ENCODE results near the gene PTAFR. TPM values are rescaled to one million over a fixed set of nuclear protein-coding genes. Genes with fewer than 3 reads are reported as not detected.
A peak's percentile ranks its signal among the peaks of the same experiment; 100 is the strongest.

PTAFR gene
- total RNA-seq, 1 donor from 2014 or later: 1.5 TPM

DNA sequence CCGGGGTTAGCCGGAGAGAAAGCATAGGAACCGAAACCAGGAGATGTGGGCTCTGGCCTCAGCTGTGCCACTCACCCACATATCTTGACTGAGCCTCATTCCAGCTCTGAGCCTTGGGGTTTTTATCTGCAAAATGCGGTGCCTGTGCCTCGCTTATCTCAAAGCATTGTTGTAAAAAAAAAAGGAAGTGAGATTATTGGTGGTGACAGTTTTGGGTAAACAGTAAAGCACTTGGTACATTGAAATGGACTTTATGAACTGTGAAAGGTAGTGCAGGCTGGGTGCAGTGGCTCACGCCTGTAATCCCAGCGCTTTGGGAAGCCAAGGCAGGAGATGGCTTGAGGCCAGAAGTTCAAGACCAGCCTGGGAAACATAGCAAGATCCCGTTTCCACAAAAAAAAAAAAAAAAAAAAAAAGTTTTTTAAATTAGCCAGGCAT is 3.8 kb downstream of the PTAFR start:
- Histone ChIP-seq H3K4me1 (peaks cover 23% of the 10 kb centered on the region), H3K27ac (replicated peaks) (peak overlapping the region; percentile 50)
- TF ChIP-seq, protein P1, sequence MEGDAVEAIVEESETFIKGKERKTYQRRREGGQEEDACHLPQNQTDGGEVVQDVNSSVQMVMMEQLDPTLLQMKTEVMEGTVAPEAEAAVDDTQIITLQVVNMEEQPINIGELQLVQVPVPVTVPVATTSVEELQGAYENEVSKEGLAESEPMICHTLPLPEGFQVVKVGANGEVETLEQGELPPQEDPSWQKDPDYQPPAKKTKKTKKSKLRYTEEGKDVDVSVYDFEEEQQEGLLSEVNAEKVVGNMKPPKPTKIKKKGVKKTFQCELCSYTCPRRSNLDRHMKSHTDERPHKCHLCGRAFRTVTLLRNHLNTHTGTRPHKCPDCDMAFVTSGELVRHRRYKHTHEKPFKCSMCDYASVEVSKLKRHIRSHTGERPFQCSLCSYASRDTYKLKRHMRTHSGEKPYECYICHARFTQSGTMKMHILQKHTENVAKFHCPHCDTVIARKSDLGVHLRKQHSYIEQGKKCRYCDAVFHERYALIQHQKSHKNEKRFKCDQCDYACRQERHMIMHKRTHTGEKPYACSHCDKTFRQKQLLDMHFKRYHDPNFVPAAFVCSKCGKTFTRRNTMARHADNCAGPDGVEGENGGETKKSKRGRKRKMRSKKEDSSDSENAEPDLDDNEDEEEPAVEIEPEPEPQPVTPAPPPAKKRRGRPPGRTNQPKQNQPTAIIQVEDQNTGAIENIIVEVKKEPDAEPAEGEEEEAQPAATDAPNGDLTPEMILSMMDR (IDR thresholded peaks at IDR 0.05; ENCODE audit: borderline replicate concordance): no peak

DNA sequence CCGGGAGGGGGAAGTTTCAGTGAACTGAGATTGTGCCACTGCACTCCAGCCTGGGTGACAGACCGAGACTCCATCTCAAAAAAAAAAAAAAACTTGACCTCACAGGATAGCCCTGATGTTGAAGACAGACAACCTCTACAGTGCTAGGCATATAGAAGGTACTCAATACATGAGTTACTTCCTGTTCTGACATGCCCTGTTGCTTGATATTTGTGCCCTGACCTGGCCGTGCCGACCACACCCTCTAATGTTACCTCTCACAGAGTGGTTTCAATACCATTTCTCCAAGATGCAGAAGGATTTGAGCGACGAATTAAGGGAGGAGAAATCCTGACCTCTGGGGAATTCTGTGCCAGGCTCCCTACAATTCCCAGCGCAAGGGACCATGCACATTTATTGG is 5.2 kb downstream of the PTAFR start:
- Histone ChIP-seq H3K27me3 (ENCODE audit: low read depth) (no peaks in the 10 kb centered on the region), H3K36me3 (no peaks in the 10 kb centered on the region), H3K4me1 (peaks cover 23% of the 10 kb centered on the region), H3K9me3 (replicated peaks) (peaks cover 1% of the 10 kb centered on the region), H3K27ac (replicated peaks) (no peak overlapping the region), H3K4me3 (no peak overlapping the region)
- TF ChIP-seq, protein P1 (IDR thresholded peaks at IDR 0.05; ENCODE audit: borderline replicate concordance): no peak
- intact Hi-C loops (cut with micrococcal nuclease): no loop called here
- DNase-seq: no peak

More for the DNA sequence above, 3.8 kb downstream of the PTAFR start:
- intact Hi-C loops (cut with micrococcal nuclease): no loop called here
- no peaks in the 10 kb centered on the region for H3K36me3 ChIP-seq
- H3K27me3 ChIP-seq (ENCODE audit: low read depth): no peaks in the 10 kb centered on the region
- H3K9me3 ChIP-seq (replicated peaks): no peaks in the 10 kb centered on the region
- DNase-seq: no peak
- H3K4me3 ChIP-seq: no peak overlapping the region

DNA sequence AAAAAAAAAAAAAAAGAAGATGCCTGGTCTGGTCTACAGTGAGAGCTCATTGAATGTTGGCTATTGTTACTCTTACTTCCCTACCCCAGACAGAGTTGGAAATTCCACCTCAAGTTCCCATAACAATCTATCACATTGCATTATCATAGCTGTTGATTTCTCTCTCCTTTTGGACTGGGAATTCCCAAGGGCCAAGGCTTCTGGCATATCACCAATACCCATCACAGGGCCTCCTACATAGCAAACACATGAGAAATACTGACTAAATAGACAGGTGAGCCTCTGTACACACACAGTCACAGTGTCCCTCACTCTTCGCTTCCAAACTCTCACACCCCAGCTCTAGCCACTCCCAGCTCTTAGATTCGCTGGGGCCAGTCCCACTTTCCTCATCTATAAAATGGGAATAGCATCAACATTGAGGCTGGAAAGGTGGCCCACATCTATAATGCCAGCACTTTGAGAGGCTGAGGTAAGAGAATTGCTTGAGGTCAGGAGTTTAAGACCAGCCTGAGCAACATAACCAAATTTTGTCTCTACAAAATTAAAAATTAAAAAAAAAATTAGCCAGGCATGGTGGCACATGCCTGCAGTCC is 6.4 kb downstream of the PTAFR start:
- TF ChIP-seq, protein P1 (IDR thresholded peaks at IDR 0.05; ENCODE audit: borderline replicate concordance): no peak
- intact Hi-C loops (cut with micrococcal nuclease): no loop called here
- Histone ChIP-seq H3K27me3 (ENCODE audit: low read depth) (no peaks in the 10 kb centered on the region), H3K9me3 (replicated peaks) (peaks cover 8% of the 10 kb centered on the region), H3K27ac (replicated peaks) (no peak overlapping the region), H3K4me1 (peaks cover 23% of the 10 kb centered on the region), H3K36me3 (no peaks in the 10 kb centered on the region), H3K4me3 (no peak overlapping the region)
- DNase-seq: no peak

DNA sequence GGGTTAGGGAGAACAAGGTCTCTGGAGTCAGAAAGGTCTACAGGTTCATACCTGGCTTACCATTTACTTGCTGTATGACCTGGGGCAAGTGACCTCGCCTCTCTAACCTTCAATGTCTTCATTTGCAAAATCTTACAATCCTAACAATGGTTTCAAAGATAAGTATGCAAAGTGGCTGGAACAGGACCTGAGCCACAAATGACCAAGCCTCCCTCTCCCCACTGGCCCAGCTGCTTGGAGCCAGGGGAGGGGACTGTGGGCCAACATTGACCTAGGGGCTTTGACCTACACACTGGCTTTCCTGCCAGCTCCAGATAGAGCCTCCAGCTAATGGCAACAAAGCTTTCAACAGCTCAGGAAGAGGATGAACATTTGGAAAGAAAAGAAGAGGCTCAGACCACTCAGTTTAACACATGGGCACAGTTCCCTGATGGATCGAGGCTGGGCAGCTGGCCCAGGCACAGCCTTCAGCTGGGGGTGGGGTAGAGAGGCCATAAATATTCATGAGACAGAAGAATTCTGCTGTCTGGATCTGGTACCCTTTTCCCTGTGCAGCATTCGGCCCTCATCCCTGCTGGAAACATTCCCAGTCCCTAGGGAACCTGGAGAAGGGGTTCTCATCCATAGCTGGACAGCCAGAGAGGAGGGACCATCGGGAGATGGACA is 12.9 kb downstream of the PTAFR start:
- TF ChIP-seq, protein P1 (IDR thresholded peaks at IDR 0.05; ENCODE audit: borderline replicate concordance): no peak
- Histone ChIP-seq H3K4me3 (no peak overlapping the region), H3K4me1 (peaks cover 24% of the 10 kb centered on the region), H3K27ac (replicated peaks) (no peak overlapping the region), H3K27me3 (ENCODE audit: low read depth) (no peaks in the 10 kb centered on the region), H3K36me3 (no peaks in the 10 kb centered on the region), H3K9me3 (replicated peaks) (peaks cover 8% of the 10 kb centered on the region)
- intact Hi-C loops (cut with micrococcal nuclease): no loop called here
- DNase-seq: no peak

DNA sequence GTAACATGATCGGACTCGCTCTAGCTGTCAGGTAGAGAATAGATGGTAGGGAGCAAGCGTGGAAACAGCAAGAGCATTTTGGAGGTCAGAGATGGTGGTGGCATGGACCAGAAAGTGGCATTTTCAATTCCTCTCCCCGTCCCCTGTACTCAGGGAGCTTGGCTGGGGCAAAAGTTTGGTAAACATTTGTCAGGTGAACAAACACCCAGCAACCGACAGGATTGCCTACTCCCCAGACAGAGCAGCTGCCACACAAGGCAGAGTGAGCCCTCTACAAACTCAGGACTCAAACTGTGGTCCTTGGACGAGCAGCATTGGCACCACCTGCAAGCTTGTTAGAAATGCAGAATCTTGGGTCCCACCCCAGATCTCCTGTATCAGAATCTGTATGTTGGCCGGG is 14.3 kb downstream of the PTAFR start:
- intact Hi-C loops (cut with micrococcal nuclease): no loop called here
- H3K27ac ChIP-seq (replicated peaks): no peak overlapping the region
- H3K4me1 ChIP-seq: peaks cover 24% of the 10 kb centered on the region

More for the DNA sequence above, 14.3 kb downstream of the PTAFR start:
- TF ChIP-seq, protein P1 (IDR thresholded peaks at IDR 0.05; ENCODE audit: borderline replicate concordance): no peak
- H3K36me3 ChIP-seq: no peaks in the 10 kb centered on the region
- no peak overlapping the region for H3K4me3 ChIP-seq
- H3K27me3 ChIP-seq (ENCODE audit: low read depth): no peaks in the 10 kb centered on the region
- peaks cover 8% of the 10 kb centered on the region for H3K9me3 ChIP-seq (replicated peaks)
- DNase-seq: no peak

All from left ventricle myocardium inferior (tissue), 1 donor.